WTC11 (cell line): ENCODE data around the gene MLXIP. TPM values are rescaled to one million over a fixed set of nuclear protein-coding genes. Genes with fewer than 3 reads are reported as not detected.

Source experiments
- ATAC-seq: fragments of 200-7000 bp; cut with Tn5 transposase; 2 replicates; pipeline ENCODE4 v1.10.0; 2021; ENCODE audit warnings: mild to moderate bottlenecking, moderate library complexity
- CTCF ChIA-PET: fragments of 300-600 bp; sonication (Branson Sonifier 250); formaldehyde crosslinking; loops from one replicate; lab custom pipeline; 2021; ENCODE audit warnings: antibody characterized with exemption; lab: Charles Lee
- POLR2A ChIA-PET: fragments of 350-600 bp; sonication (Branson Sonifier 250); formaldehyde crosslinking; loops from one replicate; lab custom pipeline; 2021; ENCODE audit warnings: antibody characterized with exemption; lab: Charles Lee
- DNase-seq: peaks from one replicate; pipeline ENCODE4 v3.0.0; 2021; ENCODE audit warnings: low spot score
- H3K27ac Mint-ChIP-seq: 2 replicates; pipeline ENCODE4 v1.8.0; 2021; ENCODE audit warnings: mixed read lengths
- H3K27me3 Mint-ChIP-seq: 2 replicates; pipeline ENCODE4 v1.8.0; 2021; ENCODE audit warnings: low read depth, mild to moderate bottlenecking, moderate library complexity, mixed read lengths
- H3K36me3 Mint-ChIP-seq: 2 replicates; pipeline ENCODE4 v1.8.0; 2021; ENCODE audit warnings: mixed read lengths
- H3K4me1 Mint-ChIP-seq: 2 replicates; pipeline ENCODE4 v1.8.0; 2022; ENCODE audit warnings: mixed read lengths
- H3K4me3 Mint-ChIP-seq: 2 replicates; pipeline ENCODE4 v1.8.0; 2021; ENCODE audit warnings: mild to moderate bottlenecking, moderate library complexity, mixed read lengths
- H3K9me3 Mint-ChIP-seq: 2 replicates; pipeline ENCODE4 v1.8.0; 2021; ENCODE audit warnings: mixed read lengths
- AR ChIP-seq: fragments of 250-450 bp; sonication (Bioruptor Pico); IDR thresholded peaks from 2 replicates; pipeline ENCODE4 v1.9.0; 2021; ENCODE audit warnings: mild to moderate bottlenecking
- ATF1 ChIP-seq: sonication (generic); formaldehyde crosslinking; IDR thresholded peaks from 2 replicates; pipeline ENCODE4 v1.8.1; 2023; ENCODE audit warnings: mild to moderate bottlenecking, moderate library complexity, missing genetic modification reagents
- CREM ChIP-seq: sonication (generic); formaldehyde crosslinking; IDR thresholded peaks from 2 replicates; pipeline ENCODE4 v1.8.1; 2022; ENCODE audit warnings: mild to moderate bottlenecking, missing genetic modification reagents, moderate library complexity
- ELF4 ChIP-seq: sonication (generic); formaldehyde crosslinking; IDR thresholded peaks from 2 replicates; pipeline ENCODE4 v1.8.1; 2022; ENCODE audit warnings: low read depth, mild to moderate bottlenecking, moderate library complexity, missing genetic modification reagents
- ETV6 ChIP-seq: sonication (generic); formaldehyde crosslinking; IDR thresholded peaks from 2 replicates; pipeline ENCODE4 v1.8.1; 2022; ENCODE audit warnings: mild to moderate bottlenecking, missing genetic modification reagents
- FOXP1 ChIP-seq: sonication (generic); formaldehyde crosslinking; IDR thresholded peaks from 2 replicates; pipeline ENCODE4 v1.8.0; 2022; ENCODE audit warnings: missing genetic modification reagents, mild to moderate bottlenecking, moderate library complexity, borderline replicate concordance
- GTF2I ChIP-seq: fragments of 250-450 bp; sonication (Bioruptor Pico); conservative IDR thresholded peaks from 2 replicates; pipeline ENCODE4 v1.4.0; 2021; ENCODE audit warnings: mild to moderate bottlenecking
- PRDM15 ChIP-seq: sonication (generic); formaldehyde crosslinking; IDR thresholded peaks from 2 replicates; pipeline ENCODE4 v1.8.0; 2022; ENCODE audit warnings: missing genetic modification reagents
- TEAD4 ChIP-seq: sonication (generic); formaldehyde crosslinking; IDR thresholded peaks from 2 replicates; pipeline ENCODE4 v1.8.0; 2022; ENCODE audit warnings: mild to moderate bottlenecking, missing genetic modification reagents
- ZBTB21 ChIP-seq: sonication (generic); formaldehyde crosslinking; IDR thresholded peaks from 2 replicates; pipeline ENCODE4 v1.8.1; 2023; ENCODE audit warnings: mild to moderate bottlenecking, missing genetic modification reagents, borderline replicate concordance
- ZNF121 ChIP-seq: sonication (generic); formaldehyde crosslinking; IDR thresholded peaks from 2 replicates; pipeline ENCODE4 v1.8.0; 2023; ENCODE audit warnings: missing genetic modification reagents
- ZNF232 ChIP-seq: sonication (generic); formaldehyde crosslinking; IDR thresholded peaks from 2 replicates; pipeline ENCODE4 v1.8.0; 2022; ENCODE audit warnings: mild to moderate bottlenecking, missing genetic modification reagents
- ZNF317 ChIP-seq: sonication (generic); formaldehyde crosslinking; IDR thresholded peaks from 2 replicates; pipeline ENCODE4 v1.8.1; 2023; ENCODE audit warnings: low read depth, mild to moderate bottlenecking, moderate library complexity, missing genetic modification reagents, borderline replicate concordance
- ZNF396 ChIP-seq: fragments of 250-450 bp; sonication (Bioruptor Pico); IDR thresholded peaks from 2 replicates; pipeline ENCODE4 v1.8.0; 2021; ENCODE audit warnings: mild to moderate bottlenecking, moderate library complexity, borderline replicate concordance
- ZNF671 ChIP-seq: fragments of 250-450 bp; sonication (Bioruptor Pico); IDR thresholded peaks from 2 replicates; pipeline ENCODE4 v1.8.0; 2021; ENCODE audit warnings: mild to moderate bottlenecking
- total RNA-seq: library from RNA; stranded (reverse); gene quantifications from 3 replicates; pipeline ENCODE4 v1.2.3, GENCODE V29; 2021

MLXIP gene
- total RNA-seq, 1 experiment from 2014 or later, result 49.4 TPM

- Mint-ChIP-seq H3K27me3 (no peaks in the 10 kb centered on the region), H3K36me3 (no peaks in the 10 kb centered on the region), H3K4me1 (0 out of 2 replicates have a peak, but pooled peaks cover 2% of the 10 kb centered on the region), H3K9me3 (no peaks in the 10 kb centered on the region), H3K27ac (no peak overlapping the region; the same call in 1 of the 2 replicates), H3K4me3 (no peak overlapping the region)
- ATAC-seq, result no peak
- no peak for DNase-seq
- CTCF ChIA-PET, result interaction anchor here (0.8 to 2.4 kb wide), 3 partner anchors 24 to 29 kb away, joined by 3 to 9 read pairs (median 3); no protein-coding TSS in a partner anchor
- no peak for TF ChIP-seq TEAD4 (CRISPR knock-in tag)
- TF ChIP-seq ZNF671 (CRISPR knock-in tag), result no peak
- TF ChIP-seq ZBTB21 (CRISPR knock-in tag), result no peak
- TF ChIP-seq GTF2I (CRISPR knock-in tag), result no peak
- no peak for TF ChIP-seq ZNF232 (CRISPR knock-in tag)
- TF ChIP-seq ZNF396, result no peak
- no peak for TF ChIP-seq ATF1 (CRISPR knock-in tag)
- no peak for TF ChIP-seq ZNF121 (CRISPR knock-in tag)
- no peak for TF ChIP-seq ZNF317 (CRISPR knock-in tag)
- no peak for TF ChIP-seq ETV6 (CRISPR knock-in tag)
- no peak for TF ChIP-seq ELF4
- POLR2A ChIA-PET, result interaction anchor here (0.7 kb wide), 1 partner anchor 574 kb away, joined by 5 read pairs; no protein-coding TSS in a partner anchor
These were observed 88.1 kb downstream of the MLXIP start for GRCh38 chr12:122166422-122167349.

GRCh38 chr12:122167356-122167925 is 88.9 kb downstream of the MLXIP start:
- Mint-ChIP-seq H3K27me3 (no peaks in the 10 kb centered on the region), H3K36me3 (no peaks in the 10 kb centered on the region), H3K9me3 (no peaks in the 10 kb centered on the region), H3K27ac (no peak overlapping the region; the same call in 1 of the 2 replicates), H3K4me1 (0 out of 2 replicates have a peak, but pooled peaks cover 2% of the 10 kb centered on the region), H3K4me3 (no peak overlapping the region)
- ATAC-seq, result no peak
- POLR2A ChIA-PET, result no interaction called here
- CTCF ChIA-PET, result interaction anchor here (1.0 to 2.4 kb wide), 3 partner anchors 9 to 27 kb away, joined by 3 to 9 read pairs (median 4); no protein-coding TSS in a partner anchor
- TF ChIP-seq PRDM15 (CRISPR knock-in tag) (no peak), FOXP1 (no peak), AR (CRISPR knock-in tag) (no peak), CREM (CRISPR knock-in tag) (no peak), ELF4 (no peak)
- DNase-seq, result no peak
